HG03196 (cell line): ENCODE measurements around the gene ADSS2.
"Not testable (repeated sequence)": the region's sequence is repeated elsewhere in the genome, so short reads cannot be mapped to it uniquely, and the experiment has no call there.

ENCODE experiments used
- ATAC-seq: cut with Tn5 transposase; IDR thresholded peaks from one replicate; pipeline ENCODE4 v1.9.1; 2021; ENCODE audit not compliant: unreplicated experiment

ADSS2 gene

DNA sequence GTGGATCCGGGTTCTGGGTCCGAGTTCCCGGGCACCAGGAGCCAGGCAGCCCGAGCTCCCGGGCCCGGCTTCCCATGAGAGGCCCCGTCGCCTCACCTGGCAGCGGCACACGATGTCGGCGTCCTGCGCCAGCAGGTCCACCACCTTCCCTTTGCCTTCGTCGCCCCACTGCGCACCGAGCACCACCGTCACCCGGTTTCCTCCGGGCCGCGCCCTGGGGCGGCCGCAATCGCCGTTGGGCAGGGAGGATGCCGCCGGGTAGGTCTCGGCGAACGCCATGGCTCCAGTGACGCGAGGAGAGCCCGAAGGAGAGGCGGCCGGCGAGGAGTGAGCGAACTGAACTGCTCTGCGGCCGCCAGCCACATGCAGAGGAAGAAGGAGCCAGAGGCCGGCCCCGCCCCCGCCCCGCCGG, at the start of gene ADSS2:
TSS of gene ADSS2 (minus strand) at position 371 of the 412 bp plus-strand sequence. CDS start at position 279, 92 bp downstream.
- no peak for ATAC-seq

GRCh38 chr1:244500515-244500914, 48.8 kb upstream of the ADSS2 start:
- ATAC-seq: not testable (repeated sequence)

- not testable (repeated sequence) for ATAC-seq
These were observed 47.8 kb upstream of the ADSS2 start for GRCh38 chr1:244499484-244499883.

DNA sequence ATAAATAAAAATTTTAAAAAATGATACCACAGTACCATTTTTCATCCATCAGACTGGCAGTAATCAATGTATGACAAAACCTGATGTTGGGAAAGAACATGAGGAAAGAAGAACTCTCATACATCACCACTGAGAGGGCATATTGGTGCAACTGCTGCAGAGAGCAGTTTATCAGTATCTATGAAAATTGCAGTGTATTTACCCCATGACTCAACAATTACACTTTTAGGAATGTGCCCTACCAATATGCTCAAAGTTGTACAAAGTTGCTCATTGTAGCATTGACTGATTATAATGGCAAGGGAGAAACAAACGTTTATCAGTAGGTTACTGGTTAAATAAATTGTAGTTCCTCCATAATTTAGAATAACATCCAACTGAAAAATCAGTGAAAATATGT, 46.1 kb upstream of the ADSS2 start:
- ATAC-seq: no peak

- ATAC-seq: no peak
These were observed 44.5 kb upstream of the ADSS2 start for GRCh38 chr1:244496186-244496585.

DNA sequence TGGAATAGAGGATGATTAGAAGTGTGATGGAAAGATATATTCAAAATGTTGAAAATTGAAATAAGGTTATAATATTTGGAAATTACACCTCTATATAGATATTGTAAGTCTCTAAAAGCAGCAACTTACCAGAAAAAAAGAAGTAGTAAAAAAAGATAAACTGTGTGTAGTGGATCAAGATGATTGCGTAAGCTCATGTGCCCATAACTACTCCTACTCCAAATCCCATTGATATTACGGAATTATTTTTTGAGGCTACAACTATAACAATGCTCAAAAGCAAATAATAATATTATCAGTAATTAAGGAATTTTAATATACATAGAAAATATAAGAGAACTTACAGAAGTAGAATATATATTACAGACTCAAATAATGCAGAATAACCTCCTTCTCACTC, 42.9 kb upstream of the ADSS2 start:
- ATAC-seq: no peak

- not testable (repeated sequence) for ATAC-seq
These were observed 33.3 kb upstream of the ADSS2 start for GRCh38 chr1:244484971-244485370.

- ATAC-seq: no peak
These were observed 21.4 kb upstream of the ADSS2 start for GRCh38 chr1:244473059-244473605.

DNA sequence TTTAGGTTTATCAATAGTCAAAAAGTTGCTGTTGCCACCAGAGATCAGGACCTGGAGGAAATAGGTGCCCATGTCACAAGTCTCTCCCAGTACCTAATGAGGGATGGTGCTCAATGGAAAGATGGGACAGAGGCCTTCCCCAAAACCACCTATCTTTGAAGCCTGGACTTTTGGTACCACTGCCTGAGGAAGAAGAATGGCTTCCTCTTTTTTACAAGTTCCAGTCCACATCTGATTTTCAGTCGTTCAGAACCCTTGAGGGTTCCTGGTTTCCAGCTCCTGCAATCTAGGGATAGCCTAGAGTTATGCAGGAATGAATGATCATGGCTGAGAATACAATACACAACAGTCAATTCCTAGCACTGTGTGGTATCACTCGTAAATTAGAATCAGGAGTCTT, 15.0 kb upstream of the ADSS2 start:
- no peak for ATAC-seq

DNA sequence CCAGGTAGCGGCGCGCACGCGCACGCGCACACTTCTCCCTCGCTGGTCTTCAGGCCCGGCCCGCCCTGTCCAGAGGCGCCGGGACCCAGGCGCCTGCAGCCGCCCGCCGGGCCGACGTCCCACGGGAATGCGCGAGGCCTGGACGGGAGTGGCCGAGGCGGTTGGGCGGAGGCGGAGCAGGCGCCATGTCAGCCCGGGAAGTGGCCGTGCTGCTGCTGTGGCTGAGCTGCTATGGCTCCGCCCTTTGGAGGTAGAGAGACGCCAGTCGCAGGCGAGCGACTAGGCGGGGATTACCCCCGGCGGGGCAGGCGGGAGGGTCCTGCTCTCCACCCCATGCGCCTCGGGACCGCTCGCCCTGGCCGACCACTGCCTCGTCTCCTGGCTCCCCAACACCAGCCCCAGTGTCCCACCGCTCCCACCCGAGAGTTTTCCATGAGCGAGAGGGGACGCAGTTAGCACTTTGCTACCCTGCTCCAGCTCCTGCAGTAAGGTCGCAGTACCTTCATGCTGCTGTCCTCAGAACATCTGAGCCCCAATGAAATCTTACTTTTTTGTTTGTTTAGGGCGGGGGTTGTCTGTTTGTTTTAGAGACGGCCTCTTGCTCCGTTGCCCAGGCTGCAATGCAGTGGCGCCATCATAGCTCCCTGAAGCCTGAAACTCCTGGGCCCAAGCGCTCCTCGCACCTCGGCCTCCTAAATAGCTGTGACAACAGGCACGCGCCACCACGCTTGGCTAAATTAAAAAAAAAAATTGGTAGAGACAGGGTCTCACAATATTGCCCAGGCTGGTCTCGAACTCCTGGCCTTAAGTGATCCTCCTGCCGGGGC, 9.7 kb upstream of the ADSS2 start, which contains the start of gene CATSPERE:
TSS of gene CATSPERE (plus strand) at position 29 of the 827 bp plus-strand sequence. CDS start at position 186, 157 bp downstream.
- peak; percentile 98 for ATAC-seq

- no peak for ATAC-seq
These were observed 8.5 kb upstream of the ADSS2 start for GRCh38 chr1:244460197-244460596.

- ATAC-seq: no peak
These were observed 7.1 kb upstream of the ADSS2 start for GRCh38 chr1:244458781-244459180.

GRCh38 chr1:244456586-244456985, 4.9 kb upstream of the ADSS2 start:
- no peak for ATAC-seq

- ATAC-seq: no peak
These were observed 2.7 kb upstream of the ADSS2 start for GRCh38 chr1:244454412-244454811.

DNA sequence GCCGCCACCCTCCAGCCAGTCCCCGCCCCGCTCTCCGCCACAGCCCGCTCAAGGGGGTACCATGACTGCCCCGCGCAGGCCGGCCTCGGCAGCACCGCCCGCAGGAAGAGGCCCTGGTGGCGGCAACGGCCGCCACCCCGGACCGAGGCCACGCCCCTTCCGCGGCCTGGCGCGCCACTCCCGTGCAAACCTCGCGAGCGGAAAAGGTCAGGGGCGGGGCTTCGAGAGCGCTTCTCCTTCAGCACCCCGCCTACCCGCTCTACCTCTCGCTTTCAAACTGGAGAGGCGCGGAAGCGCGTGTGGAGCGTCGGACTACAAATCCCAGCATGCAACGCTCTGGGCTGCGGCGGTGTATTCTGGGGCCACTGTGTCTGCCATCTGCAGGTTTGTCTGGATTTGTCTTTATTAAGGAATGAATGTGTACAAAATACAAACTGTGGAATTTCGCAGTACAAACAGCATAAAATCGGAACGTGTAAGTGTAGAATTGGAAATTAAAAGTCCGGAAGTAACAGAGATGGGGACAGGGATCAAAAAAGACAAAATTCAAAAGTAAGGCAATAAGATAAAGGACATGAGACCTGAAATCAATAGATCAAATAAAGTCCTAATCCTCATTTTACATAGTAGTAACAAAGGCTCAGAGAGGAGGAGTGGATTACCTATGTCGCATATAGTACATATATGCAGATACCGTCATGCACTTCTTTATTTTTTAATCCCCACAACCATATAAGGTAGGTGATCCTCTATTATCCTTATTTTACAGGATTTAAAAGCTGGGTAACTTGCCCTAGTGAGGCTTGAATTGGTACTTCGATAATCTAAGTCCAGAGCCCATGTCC, 464 bp upstream of the ADSS2 start:
- ATAC-seq: peak; percentile 96

- ATAC-seq: peak; percentile 15
These were observed 841 bp downstream of the ADSS2 start for GRCh38 chr1:244450597-244451538.

- ATAC-seq: no peak
These were observed 1.7 kb downstream of the ADSS2 start for GRCh38 chr1:244449936-244450508.

DNA sequence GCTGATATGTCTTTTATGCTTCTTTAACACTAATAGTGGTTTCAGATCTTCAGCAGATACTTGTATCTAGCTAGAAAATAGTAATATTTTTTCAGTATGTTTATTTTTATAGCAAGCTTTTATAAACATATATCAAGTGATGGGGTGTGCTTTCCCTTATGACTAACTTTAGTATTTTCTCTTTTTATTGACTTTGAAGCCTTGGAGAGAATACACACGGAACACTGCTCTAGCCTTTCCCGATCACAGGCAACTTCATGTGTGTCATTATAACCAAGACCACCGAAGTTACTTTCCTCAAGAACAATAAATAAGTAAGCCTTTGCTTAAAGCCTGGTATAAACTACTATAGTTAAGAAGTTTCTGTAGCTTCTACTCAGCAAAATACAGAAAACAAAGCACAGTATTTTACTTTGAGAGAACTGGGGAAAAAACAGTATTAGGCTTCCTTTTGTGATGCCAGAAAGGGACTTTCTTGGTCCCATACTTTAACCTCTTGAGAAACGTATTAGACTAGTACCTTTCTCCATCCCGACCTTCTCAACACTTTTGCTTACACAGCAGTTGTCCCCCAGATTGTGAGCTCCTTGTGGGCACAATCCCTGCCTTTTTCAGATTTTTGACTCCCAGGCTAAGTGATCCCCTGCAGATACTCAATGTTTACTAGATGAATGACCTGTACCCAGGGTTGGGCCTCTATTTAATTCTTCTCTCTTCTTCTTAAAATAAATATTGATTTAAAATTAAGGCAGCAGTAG, 3.3 kb downstream of the ADSS2 start:
- ATAC-seq: no peak

DNA sequence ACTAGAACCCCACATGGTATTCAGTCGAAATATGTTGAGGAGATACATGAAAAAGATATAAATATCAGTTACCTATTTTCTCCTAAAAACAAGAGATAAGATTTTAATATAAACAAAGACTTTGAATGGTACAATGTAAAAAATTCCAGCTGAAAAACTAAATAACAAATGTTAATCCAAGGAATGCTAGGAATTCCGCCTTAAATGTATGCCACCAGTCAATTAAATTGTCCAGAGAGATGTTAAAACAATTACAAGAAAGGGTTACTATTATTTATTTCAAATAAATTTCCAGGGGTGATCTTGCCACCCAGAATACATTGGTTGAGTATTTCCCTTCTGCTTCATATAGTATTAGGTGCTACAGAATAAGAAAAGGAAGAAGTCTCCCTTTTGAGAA, 4.2 kb downstream of the ADSS2 start:
- no peak for ATAC-seq
